HCT116 (cell line): ENCODE results near the gene PHACTR1. TPM values are rescaled to one million over a fixed set of nuclear protein-coding genes. Genes with fewer than 3 reads are reported as not detected.

Experiments used
- ATAC-seq: fragments of 200-7000 bp; cut with Tn5 transposase; 2 replicates; pipeline ENCODE4 v1.9.1; 2020; ENCODE audit warnings: mild to moderate bottlenecking, moderate library complexity
- BruUV-seq: library from RNA; stranded (reverse); fragments of 400-500 nt; replicated peaks from 2 replicates; lab custom pipeline; 2021; lab: Mats Ljungman, UMichigan
- CTCF ChIA-PET: fragments of 300-600 bp; sonication (Branson Sonifier 250); formaldehyde crosslinking; loops from one replicate; lab custom pipeline; 2021; ENCODE audit warnings: antibody characterized with exemption; lab: Charles Lee
- POLR2A ChIA-PET: fragments of 300-600, 350-600 bp; sonication (Branson Sonifier 250); formaldehyde crosslinking; loops from one replicate; lab custom pipeline; 2021; ENCODE audit warnings: antibody characterized with exemption; lab: Charles Lee
- RAD21 ChIA-PET, 2 experiments: fragments of 300-600 bp; sonication (Branson Sonifier 250); formaldehyde crosslinking; loops; one replicate each; lab custom pipeline; 2023; ENCODE audit warnings: low total read pairs in 2 of 2; ENCODE audit not compliant: uncharacterized antibody in 2 of 2, unreplicated experiment in 2 of 2, low non-redundant PET in 1 of 2; lab: Charles Lee
- DNase-seq: peaks from one replicate; pipeline ENCODE4 v3.0.0-alpha.2; 2010; ENCODE audit warnings: low read depth, low spot score
- H2AFZ ChIP-seq: fragments of 200-600 bp; shearing (Covaris generic), sonication (generic); 2 replicates; pipeline ENCODE4 v1.6.1; 2017; ENCODE audit warnings: low read depth, mixed run types, mixed read lengths, antibody characterized with exemption, low read length; ENCODE audit not compliant: poor library complexity, severe bottlenecking
- H3K27ac ChIP-seq: 2 replicates; pipeline ENCODE4 v1.5.1; 2012; ENCODE audit warnings: low read depth, low read length
- H3K27me3 ChIP-seq: fragments of 200-600 bp; sonication (generic); 2 replicates; pipeline ENCODE4 v1.6.1; 2016; ENCODE audit warnings: mixed run types, low read length, mixed read lengths; ENCODE audit not compliant: insufficient read depth
- H3K36me3 ChIP-seq, 2 experiments: fragments of 200-500 bp in 1 of 2; fragments of 200-600 bp in 1 of 2; sonication (Bioruptor generic) in 1 of 2; sonication (generic) in 1 of 2; 2 replicates each; pipeline versions ENCODE4 v1.5.1 to v1.6.1; 2014 to 2016; ENCODE audit warnings: low read length in 2 of 2, inconsistent platforms in 1 of 2, mixed read lengths in 1 of 2, mixed run types in 1 of 2; ENCODE audit not compliant: insufficient read depth in 2 of 2, control insufficient read depth in 1 of 2
- H3K4me1 ChIP-seq, 2 experiments: fragments of 200-600 bp in 1 of 2; sonication (generic) in 1 of 2; 2 replicates each; pipeline versions ENCODE4 v1.5.1 to v1.6.1; 2012 to 2017; ENCODE audit warnings: low read length in 2 of 2, inconsistent platforms in 1 of 2, mild to moderate bottlenecking in 1 of 2, mixed read lengths in 1 of 2, mixed run types in 1 of 2, moderate library complexity in 1 of 2; ENCODE audit not compliant: insufficient read depth in 2 of 2, control insufficient read depth in 1 of 2
- H3K4me2 ChIP-seq: fragments of 200-600 bp; sonication (generic); 2 replicates; pipeline ENCODE4 v1.6.1; 2017; ENCODE audit warnings: mixed run types, low read length, mixed read lengths
- H3K4me3 ChIP-seq, 2 experiments: fragments of 200-600 bp in 1 of 2; sonication (generic) in 1 of 2; replicated peaks in 1 of 2; 2 replicates each; pipeline ENCODE4 v1.5.1; 2011 to 2016; ENCODE audit warnings: low read length in 2 of 2, control low read depth in 1 of 2, low read depth in 1 of 2, mild to moderate bottlenecking in 1 of 2, mixed read lengths in 1 of 2, mixed run types in 1 of 2
- H3K79me2 ChIP-seq: fragments of 200-600 bp; sonication (generic); 2 replicates; pipeline ENCODE4 v1.6.1; 2017; ENCODE audit warnings: mild to moderate bottlenecking, mixed run types, low read length, moderate library complexity, mixed read lengths; ENCODE audit not compliant: insufficient read depth
- H3K9ac ChIP-seq: fragments of 200-600 bp; sonication (generic); 2 replicates; pipeline ENCODE4 v1.6.1; 2016; ENCODE audit warnings: low read length, mixed read lengths
- H3K9me2 ChIP-seq: fragments of 200-600 bp; sonication (generic), shearing (Covaris generic); 2 replicates; pipeline ENCODE4 v1.6.1; 2017; ENCODE audit warnings: mixed run types, mild to moderate bottlenecking, moderate library complexity; ENCODE audit not compliant: insufficient read depth
- H3K9me3 ChIP-seq, 2 experiments: fragments of 200-500 bp in 1 of 2; fragments of 200-600 bp in 1 of 2; sonication (Bioruptor generic) in 1 of 2; sonication (generic) in 1 of 2; 2 replicates each; pipeline ENCODE4 v1.6.1; 2014 to 2017; ENCODE audit warnings: low read length in 2 of 2, mixed read lengths in 2 of 2, inconsistent platforms in 1 of 2, low read depth in 1 of 2, mild to moderate bottlenecking in 1 of 2, mixed run types in 1 of 2, moderate library complexity in 1 of 2; ENCODE audit not compliant: control insufficient read depth in 1 of 2, insufficient read depth in 1 of 2
- H4K20me1 ChIP-seq: fragments of 200-600 bp; sonication (generic), shearing (Covaris generic); 2 replicates; pipeline ENCODE4 v1.6.1; 2017; ENCODE audit warnings: mixed run types, mild to moderate bottlenecking, moderate library complexity; ENCODE audit not compliant: insufficient read depth
- CBX3 ChIP-seq: IDR thresholded peaks from 2 replicates; pipeline ENCODE4 v1.6.1; 2012; ENCODE audit warnings: low read depth
- EZH2phosphoT487 ChIP-seq: fragments of 200-600 bp; IDR thresholded peaks from 2 replicates; pipeline ENCODE4 v1.6.1; 2018; ENCODE audit warnings: antibody characterized with exemption, borderline replicate concordance
- FOSL1 ChIP-seq: IDR thresholded peaks from 2 replicates; pipeline ENCODE4 v1.6.1; 2012; ENCODE audit warnings: low read depth
- JUND ChIP-seq: IDR thresholded peaks from 2 replicates; pipeline ENCODE4 v1.6.1; 2012
- POLR2A ChIP-seq: IDR thresholded peaks from 2 replicates; pipeline ENCODE4 v1.7.0; 2011; ENCODE audit warnings: borderline replicate concordance; ENCODE audit not compliant: insufficient read depth, insufficient read length; ENCODE audit errors: extremely low read depth
- RAD21 ChIP-seq: IDR thresholded peaks from 2 replicates; pipeline ENCODE4 v1.6.1; 2012; ENCODE audit warnings: low read depth, mild to moderate bottlenecking
- SIN3A ChIP-seq: IDR thresholded peaks from 2 replicates; pipeline ENCODE4 v1.6.1; 2012; ENCODE audit warnings: low read depth
- SRF ChIP-seq: IDR thresholded peaks from 2 replicates; pipeline ENCODE4 v1.6.1; 2012; ENCODE audit warnings: low read depth
- YY1 ChIP-seq: IDR thresholded peaks from 2 replicates; pipeline ENCODE4 v1.6.1; 2011; ENCODE audit warnings: low read length, low read depth, moderate library complexity, mild to moderate bottlenecking; ENCODE audit not compliant: insufficient replicate concordance; ENCODE audit errors: extremely low read depth
- ZFX ChIP-seq: fragments of 450-650 bp; IDR thresholded peaks from 2 replicates; pipeline ENCODE4 v1.6.1; 2017
- ZNF274 ChIP-seq: fragments of 200-500 bp; sonication (Bioruptor generic); IDR thresholded peaks from 2 replicates; pipeline ENCODE4 v1.6.1; 2014; ENCODE audit warnings: mild to moderate bottlenecking, low read depth, low read length, inconsistent platforms
- intact Hi-C: fragments of 100-400 bp; cut with micrococcal nuclease; formaldehyde crosslinking; loops from 2 replicates; pipeline ENCODE4 v1.10.0; 2022
- total RNA-seq: library from RNA; stranded (reverse); gene quantifications from one replicate; pipeline ENCODE4 v1.2.1, GENCODE V29; 2021; ENCODE audit not compliant: unreplicated experiment
- TF ChIP-seq, protein P1 (sequence below): IDR thresholded peaks from 2 replicates; pipeline ENCODE4 v1.6.1; 2012
- TF ChIP-seq, protein P2 (sequence below): IDR thresholded peaks from 2 replicates; pipeline ENCODE4 v1.6.1; 2012
- TF ChIP-seq, protein P3 (sequence below): IDR thresholded peaks from 2 replicates; pipeline ENCODE4 v1.6.1; 2011; ENCODE audit warnings: mild to moderate bottlenecking, low read length, moderate library complexity; ENCODE audit not compliant: insufficient replicate concordance; ENCODE audit errors: extremely low read depth

PHACTR1 gene
- total RNA-seq, 1 experiment from 2014 or later: 0.17 TPM

DNA sequence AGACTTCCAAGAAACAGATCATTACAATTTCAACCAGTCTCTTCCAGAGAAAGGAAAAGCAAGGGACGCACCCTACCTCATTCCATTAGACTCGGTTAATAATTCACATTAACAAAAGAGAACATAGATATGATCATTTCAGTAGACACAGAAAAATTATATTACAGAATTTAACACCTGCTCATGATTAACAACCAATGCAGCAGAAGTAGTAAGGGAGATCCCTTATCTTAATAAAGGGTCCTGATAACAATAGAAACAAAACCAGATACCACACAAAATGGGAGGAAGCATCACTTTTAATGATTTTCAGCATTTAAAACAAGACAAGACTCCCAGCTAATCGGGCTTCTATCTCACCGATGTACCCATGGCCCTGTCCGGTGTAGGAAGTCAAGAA is 396.8 kb downstream of the PHACTR1 start:
- DNase-seq (no peak), ATAC-seq (no peak)
- RAD21 ChIA-PET: no interaction called here
- Histone ChIP-seq H3K27me3 (peaks cover 55% of the 10 kb centered on the region), H3K4me3 (no peak overlapping the region), H3K9ac (no peak overlapping the region), H4K20me1 (no peaks in the 10 kb centered on the region), H3K4me1 (no peaks in the 10 kb centered on the region), H3K9me3 (no peaks in the 10 kb centered on the region), H3K27ac (no peak overlapping the region), H3K9me2 (no peaks in the 10 kb centered on the region), H3K36me3 (no peaks in the 10 kb centered on the region), H2AFZ (no peak overlapping the region), H3K4me2 (no peak overlapping the region), H3K79me2 (no peaks in the 10 kb centered on the region)
- CTCF ChIA-PET: no interaction called here
- no TSS peak for BruUV-seq
- POLR2A ChIA-PET: no interaction called here
- intact Hi-C loops: no loop called here
- no peak for TF ChIP-seq FOSL1
- TF ChIP-seq, protein P1, sequence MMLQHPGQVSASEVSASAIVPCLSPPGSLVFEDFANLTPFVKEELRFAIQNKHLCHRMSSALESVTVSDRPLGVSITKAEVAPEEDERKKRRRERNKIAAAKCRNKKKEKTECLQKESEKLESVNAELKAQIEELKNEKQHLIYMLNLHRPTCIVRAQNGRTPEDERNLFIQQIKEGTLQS: no peak
- no peak for TF ChIP-seq EZH2phosphoT487
- TF ChIP-seq RAD21: no peak
- no peak for TF ChIP-seq YY1
- TF ChIP-seq, protein P2, sequence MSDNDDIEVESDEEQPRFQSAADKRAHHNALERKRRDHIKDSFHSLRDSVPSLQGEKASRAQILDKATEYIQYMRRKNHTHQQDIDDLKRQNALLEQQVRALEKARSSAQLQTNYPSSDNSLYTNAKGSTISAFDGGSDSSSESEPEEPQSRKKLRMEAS: no peak
- TF ChIP-seq, protein P3, sequence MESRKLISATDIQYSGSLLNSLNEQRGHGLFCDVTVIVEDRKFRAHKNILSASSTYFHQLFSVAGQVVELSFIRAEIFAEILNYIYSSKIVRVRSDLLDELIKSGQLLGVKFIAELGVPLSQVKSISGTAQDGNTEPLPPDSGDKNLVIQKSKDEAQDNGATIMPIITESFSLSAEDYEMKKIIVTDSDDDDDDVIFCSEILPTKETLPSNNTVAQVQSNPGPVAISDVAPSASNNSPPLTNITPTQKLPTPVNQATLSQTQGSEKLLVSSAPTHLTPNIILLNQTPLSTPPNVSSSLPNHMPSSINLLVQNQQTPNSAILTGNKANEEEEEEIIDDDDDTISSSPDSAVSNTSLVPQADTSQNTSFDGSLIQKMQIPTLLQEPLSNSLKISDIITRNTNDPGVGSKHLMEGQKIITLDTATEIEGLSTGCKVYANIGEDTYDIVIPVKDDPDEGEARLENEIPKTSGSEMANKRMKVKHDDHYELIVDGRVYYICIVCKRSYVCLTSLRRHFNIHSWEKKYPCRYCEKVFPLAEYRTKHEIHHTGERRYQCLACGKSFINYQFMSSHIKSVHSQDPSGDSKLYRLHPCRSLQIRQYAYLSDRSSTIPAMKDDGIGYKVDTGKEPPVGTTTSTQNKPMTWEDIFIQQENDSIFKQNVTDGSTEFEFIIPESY: no peak
- no peak for TF ChIP-seq CBX3
- no peak for TF ChIP-seq POLR2A
- TF ChIP-seq ZNF274: no peak
- TF ChIP-seq JUND: no peak
- no peak for TF ChIP-seq ZFX
- no peak for TF ChIP-seq SIN3A
- TF ChIP-seq SRF: no peak
